C4-2B (cell line): ENCODE measurements around the gene SP140.
"Not testable (repeated sequence)": the region's sequence is repeated elsewhere in the genome, so short reads cannot be mapped to it uniquely, and the experiment has no call there.

ENCODE experiments used
- H3K27ac ChIP-seq: fragments of 450-650 bp; 2 replicates; pipeline ENCODE4 v1.5.1; 2017
- ZFX ChIP-seq: fragments of 450-650 bp; IDR thresholded peaks from 2 replicates; pipeline ENCODE4 v1.6.1; 2017
- TF ChIP-seq, protein P1 (sequence below): fragments of 450-650 bp; conservative IDR thresholded peaks from 2 replicates; pipeline ENCODE4 v1.5.1; 2017; ENCODE audit warnings: mild to moderate bottlenecking

The SP140 gene

DNA sequence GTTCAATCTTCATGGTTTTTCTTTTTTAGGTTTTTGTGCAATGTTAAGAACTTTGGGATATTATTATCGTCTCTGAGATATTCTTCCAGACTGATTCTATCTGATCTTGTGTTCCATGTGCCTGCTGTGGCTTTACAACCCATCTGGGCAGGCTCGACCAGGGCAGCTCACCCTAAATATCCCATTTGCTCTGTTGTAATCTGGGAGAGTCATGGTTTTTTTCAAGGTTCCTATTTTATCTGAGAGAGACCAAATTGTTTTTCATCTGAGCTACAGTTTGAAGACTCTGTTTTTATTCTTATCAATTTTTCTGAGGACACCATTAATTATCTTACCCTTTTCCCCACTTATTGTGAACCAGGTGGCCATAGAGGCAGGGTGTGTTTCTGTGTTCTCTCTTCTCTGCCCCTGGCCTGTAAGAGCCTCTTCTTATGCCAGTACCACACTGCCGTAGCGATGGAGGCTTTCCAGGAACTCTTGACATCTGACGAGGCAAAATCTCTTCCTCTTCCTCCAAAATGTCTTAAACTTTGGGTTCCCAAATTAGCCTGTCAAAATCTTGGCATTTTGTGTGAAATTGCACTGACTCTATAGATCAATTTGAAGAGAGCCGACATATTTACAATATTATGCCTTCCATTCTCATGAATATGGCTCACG lies 104.5 kb downstream of the SP140 start:
- TF ChIP-seq, protein P1, sequence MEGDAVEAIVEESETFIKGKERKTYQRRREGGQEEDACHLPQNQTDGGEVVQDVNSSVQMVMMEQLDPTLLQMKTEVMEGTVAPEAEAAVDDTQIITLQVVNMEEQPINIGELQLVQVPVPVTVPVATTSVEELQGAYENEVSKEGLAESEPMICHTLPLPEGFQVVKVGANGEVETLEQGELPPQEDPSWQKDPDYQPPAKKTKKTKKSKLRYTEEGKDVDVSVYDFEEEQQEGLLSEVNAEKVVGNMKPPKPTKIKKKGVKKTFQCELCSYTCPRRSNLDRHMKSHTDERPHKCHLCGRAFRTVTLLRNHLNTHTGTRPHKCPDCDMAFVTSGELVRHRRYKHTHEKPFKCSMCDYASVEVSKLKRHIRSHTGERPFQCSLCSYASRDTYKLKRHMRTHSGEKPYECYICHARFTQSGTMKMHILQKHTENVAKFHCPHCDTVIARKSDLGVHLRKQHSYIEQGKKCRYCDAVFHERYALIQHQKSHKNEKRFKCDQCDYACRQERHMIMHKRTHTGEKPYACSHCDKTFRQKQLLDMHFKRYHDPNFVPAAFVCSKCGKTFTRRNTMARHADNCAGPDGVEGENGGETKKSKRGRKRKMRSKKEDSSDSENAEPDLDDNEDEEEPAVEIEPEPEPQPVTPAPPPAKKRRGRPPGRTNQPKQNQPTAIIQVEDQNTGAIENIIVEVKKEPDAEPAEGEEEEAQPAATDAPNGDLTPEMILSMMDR: no peak
- TF ChIP-seq ZFX: no peak
- no peak overlapping the region for H3K27ac ChIP-seq

DNA sequence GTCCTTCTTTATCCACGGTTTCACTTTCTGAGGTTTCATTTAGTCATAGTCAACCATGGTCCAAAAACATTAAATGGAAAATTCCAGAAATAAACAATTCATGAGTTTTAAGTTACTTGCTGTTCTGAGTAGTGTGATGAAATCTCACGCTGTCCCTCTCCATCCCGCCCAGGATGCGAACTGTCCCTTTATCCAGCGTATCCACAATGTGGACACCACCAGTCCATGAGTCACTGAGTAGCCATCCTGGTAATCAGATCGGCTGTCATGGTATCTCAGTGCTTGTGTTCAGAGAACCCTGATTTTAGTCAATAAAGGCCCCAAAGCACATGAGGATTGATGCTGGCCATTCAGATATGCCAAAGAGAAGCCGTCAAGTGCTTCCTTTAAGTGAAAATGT lies 105.2 kb downstream of the SP140 start:
- H3K27ac ChIP-seq: no peak overlapping the region
- TF ChIP-seq, protein P1: no peak
- TF ChIP-seq ZFX: no peak

DNA sequence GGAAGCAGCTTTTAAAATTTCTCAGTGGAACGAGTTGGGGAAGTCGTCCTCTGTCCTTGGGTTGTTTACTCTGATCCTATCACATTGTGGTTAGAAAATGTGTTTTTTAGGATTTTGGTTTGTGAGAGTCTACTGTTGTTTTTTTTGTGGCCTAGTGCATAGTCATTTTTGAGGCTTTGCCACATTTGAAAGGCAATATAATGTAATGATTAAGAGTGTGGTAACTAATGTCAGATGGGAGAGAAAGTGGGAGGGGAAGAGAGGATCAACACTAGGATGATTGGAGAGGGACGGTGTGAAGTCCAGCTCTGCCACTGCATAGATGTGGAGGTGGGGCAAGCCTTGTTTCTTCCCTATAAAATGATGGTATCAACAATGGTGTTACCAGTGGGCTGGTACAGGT lies 109.9 kb downstream of the SP140 start:
- TF ChIP-seq, protein P1: no peak
- TF ChIP-seq ZFX: no peak
- no peak overlapping the region; the same call in 1 of the 2 replicates for H3K27ac ChIP-seq

DNA sequence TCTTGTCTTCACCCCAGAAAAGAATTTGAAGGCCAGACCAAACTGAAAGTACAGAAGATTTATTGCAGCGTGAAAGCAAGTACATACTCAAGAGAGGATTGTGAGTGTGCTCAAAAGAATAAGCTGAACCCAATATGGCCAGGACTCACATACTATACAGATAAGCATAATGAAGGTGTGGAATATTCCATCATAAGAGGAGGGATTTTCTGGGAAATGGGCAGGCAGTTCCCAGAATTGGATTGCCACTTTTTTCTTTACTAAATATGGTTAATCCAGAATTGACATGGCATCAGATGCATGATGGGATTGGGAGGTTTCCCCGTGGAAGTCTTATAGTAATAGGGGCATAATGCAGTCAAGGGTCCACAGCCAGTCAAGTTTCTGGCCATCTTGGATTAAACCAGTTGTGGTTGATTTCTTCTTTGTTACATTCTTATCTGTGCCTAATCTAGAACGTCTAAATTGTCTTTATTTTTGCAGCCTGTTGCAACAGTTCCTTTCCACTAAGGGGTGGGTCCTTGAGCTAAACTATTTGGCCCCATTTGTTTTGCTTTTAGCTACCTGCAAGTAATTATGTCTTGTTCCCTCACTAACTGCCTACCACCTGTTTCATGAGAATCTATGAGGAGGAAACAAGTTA lies 110.4 kb downstream of the SP140 start:
- TF ChIP-seq, protein P1: no peak
- TF ChIP-seq ZFX: no peak
- H3K27ac ChIP-seq: no peak overlapping the region; the same call in 1 of the 2 replicates

DNA sequence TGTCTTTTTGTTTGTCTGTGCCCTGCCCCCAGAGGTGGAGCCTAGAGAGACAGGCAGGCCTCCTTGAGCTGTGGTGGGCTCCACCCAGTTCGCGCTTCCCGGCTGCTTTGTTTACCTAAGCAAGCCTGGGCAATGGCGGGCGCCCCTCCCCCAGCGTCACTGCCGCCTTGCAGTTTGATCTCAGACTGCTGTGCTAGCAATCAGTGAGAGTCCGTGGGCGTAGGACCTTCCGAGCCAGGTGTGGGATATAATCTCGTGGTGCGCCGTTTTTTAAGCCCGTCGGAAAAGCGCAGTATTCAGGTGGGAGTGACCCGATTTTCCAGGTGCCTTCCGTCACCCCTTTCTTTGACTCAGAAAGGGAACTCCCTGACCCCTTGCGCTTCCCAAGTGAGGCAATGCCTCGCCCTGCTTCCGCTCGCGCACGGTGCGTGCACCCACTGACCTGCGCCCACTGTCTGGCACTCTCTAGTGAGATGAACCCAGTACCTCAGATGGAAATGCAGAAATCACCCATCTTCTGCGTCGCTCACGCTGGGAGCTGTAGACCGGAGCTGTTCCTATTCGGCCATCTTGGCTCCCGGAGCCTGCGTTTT lies 116.5 kb downstream of the SP140 start:
- not testable (repeated sequence) for H3K27ac ChIP-seq

DNA sequence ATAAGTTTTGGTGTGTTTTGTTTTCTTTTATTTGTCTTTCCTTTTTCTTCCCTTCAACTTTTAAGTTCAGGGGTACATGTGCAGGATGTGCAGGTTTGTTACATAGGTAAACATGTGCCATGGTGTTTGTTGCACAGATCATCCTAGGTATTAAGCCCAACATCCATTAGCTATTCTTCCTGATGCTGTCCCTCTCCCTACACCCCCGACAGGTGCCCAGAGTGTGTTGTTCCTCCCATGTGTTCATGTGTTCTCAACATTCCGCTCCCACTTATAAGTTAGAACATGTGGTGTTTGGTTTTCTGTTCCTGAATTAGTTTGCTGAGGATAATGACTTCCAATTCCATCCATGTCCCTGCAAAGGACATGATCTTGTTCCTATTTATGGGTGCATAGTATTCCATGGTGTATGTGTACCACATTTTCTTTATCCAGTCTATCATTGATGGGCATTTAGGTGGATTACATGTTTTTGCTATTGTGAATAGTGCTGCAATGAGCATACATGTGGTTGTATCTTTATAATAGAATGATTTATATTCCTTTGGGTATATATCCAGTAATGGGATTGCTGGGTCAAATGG lies 117.6 kb downstream of the SP140 start:
- H3K27ac ChIP-seq: not testable (repeated sequence)

DNA sequence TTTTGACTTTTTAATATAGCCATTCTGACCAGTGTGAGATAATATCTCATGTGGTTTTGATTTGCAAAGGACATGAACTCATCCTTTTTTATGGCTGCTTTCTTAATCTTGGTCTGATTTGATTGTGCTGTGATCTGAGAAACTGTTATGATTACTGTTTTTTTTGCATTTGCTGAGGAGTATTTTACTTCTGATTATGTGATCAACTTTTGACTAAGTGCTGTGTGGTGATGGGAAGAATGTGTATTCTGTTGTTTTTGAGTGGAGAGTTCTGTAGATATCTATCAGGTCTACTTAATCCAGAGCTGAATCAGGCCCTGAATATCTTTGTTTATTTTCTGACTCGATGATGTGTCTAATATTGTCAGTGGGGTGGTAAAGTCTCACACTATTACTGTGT lies 118.2 kb downstream of the SP140 start:
- H3K27ac ChIP-seq: no peak overlapping the region
- no peak for TF ChIP-seq ZFX
- TF ChIP-seq, protein P1: no peak

DNA sequence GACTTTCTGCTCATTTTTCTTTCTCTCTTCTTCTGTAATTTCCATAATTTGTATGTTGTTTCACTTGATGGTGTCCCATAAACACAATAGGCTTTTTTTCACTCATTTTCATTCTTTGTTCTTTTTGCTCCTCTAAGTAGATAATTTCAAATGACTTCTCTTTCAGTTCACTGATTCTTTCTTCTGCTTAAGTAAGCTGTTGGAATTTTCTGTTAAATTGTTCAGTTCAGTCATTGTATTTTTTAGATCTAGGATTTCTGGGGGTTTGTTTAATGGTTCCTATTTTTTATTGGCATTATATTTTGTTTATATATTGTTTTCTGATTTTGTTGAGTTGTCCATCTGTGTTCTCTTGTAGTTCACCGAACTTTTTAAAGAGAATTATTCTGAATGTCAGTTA lies 120.9 kb downstream of the SP140 start:
- TF ChIP-seq ZFX: no peak
- TF ChIP-seq, protein P1: no peak
- no peak overlapping the region for H3K27ac ChIP-seq
